Fibroblast of villous mesenchyme (primary cell): ENCODE measurements around the gene OCA2. TPM values are rescaled to one million over a fixed set of nuclear protein-coding genes. Genes with fewer than 3 reads are reported as not detected.

Source experiments
- DNase-seq: peaks from one replicate; pipeline ENCODE4 v3.0.0-alpha.2; 2010; ENCODE audit warnings: low read depth
- H3K4me3 ChIP-seq: 2 replicates; pipeline ENCODE4 v1.5.1; 2011; ENCODE audit warnings: low read depth, mild to moderate bottlenecking, low read length
- CTCF ChIP-seq: IDR thresholded peaks from 2 replicates; pipeline ENCODE4 v1.5.1; 2012; ENCODE audit warnings: low read depth, mild to moderate bottlenecking, low read length; ENCODE audit not compliant: insufficient read depth
- total RNA-seq: library from RNA; depleted of rRNA; stranded (reverse); fragments of >200 nt; gene quantifications from 2 replicates; pipeline ENCODE4 v1.2.3, GENCODE V29; 2012

Gene OCA2
- total RNA-seq, 1 donor, result not detected

- no peak overlapping the region for H3K4me3 ChIP-seq
- DNase-seq, result no peak
- no peak for TF ChIP-seq CTCF
Observed at GRCh38 chr15:28080386-28080785, 18.7 kb downstream of the OCA2 start.

DNA sequence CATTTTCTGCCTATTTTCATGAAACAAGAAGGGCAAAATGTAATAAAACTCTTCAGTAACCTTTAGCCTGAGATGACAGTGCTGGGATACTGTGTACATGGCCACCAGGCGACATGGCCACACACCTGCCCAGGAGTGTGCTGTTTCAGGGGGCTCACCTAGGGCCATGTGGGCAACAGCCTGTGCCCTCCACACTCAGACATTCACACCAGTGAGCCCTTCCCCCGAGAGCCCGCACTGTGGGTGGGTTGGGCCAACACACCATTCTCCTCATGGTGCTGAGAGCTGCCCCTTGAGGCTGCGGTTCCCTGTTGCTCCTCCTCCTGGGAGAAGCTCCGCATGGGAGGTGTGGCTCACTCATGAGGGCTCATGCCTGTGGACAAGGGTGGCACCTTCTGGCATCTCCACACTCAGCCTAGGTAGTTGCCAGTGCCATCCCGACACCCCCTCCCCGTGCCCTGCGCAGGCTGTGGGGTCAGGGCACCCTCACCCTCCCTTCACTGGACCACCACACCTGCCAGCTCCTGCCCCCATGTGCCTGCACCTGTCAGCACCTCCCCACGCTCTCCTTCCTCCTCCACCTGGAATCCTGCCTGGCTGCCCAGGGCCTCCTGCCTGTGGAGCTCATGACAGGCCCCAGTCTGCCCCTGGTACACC is 19.7 kb downstream of the OCA2 start:
- no peak for DNase-seq
- no peak overlapping the region for H3K4me3 ChIP-seq
- no peak for TF ChIP-seq CTCF

GRCh38 chr15:28078191-28078719 is 20.9 kb downstream of the OCA2 start:
- H3K4me3 ChIP-seq, result no peak overlapping the region
- TF ChIP-seq CTCF, result no peak
- DNase-seq, result no peak

- TF ChIP-seq CTCF, result no peak
Observed at GRCh38 chr15:28075573-28075972, 23.5 kb downstream of the OCA2 start.

DNA sequence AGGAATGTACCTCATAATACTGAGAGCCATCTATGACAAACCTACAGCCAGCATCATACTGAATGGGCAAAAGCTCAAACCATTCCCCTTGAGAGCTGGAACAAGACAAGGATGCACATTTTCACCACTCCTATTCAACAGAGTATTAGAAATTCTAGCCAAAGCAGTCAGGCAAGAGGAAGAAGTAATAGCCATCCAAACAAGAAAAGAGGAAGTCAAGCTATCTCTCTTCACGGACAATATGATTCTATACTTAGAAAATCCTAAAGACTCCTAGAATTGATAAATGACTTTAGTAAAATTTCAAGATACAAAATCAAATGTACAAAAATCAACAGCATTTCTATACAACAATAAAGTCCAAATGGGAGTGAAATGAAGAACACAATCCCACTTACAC is 30.2 kb downstream of the OCA2 start:
- TF ChIP-seq CTCF, result no peak
- no peak overlapping the region for H3K4me3 ChIP-seq
- DNase-seq, result no peak

More at GRCh38 chr15:28075573-28075972, 23.5 kb downstream of the OCA2 start:
- no peak overlapping the region for H3K4me3 ChIP-seq
- no peak for DNase-seq

- no peak for DNase-seq
- no peak overlapping the region for H3K4me3 ChIP-seq
- no peak for TF ChIP-seq CTCF
Observed at GRCh38 chr15:28066231-28066630, 32.9 kb downstream of the OCA2 start.

- no peak for DNase-seq
- no peak for TF ChIP-seq CTCF
- no peak overlapping the region for H3K4me3 ChIP-seq
Observed at GRCh38 chr15:28060005-28060404, 39.1 kb downstream of the OCA2 start.
